Activated naive CD8-positive, alpha-beta T cell treated with anti-CD3 and anti-CD28 coated beads for 36 hours (primary cell): ENCODE measurements around the gene CENATAC. TPM values are rescaled to one million over a fixed set of nuclear protein-coding genes. Genes with fewer than 3 reads are reported as not detected.
"Not testable (repeated sequence)": the region's sequence is repeated elsewhere in the genome, so short reads cannot be mapped to it uniquely, and the experiment has no call there.

Experiments used
- DNase-seq: peaks from one replicate; pipeline ENCODE4 v3.0.0; 2021
- H3K27ac Mint-ChIP-seq: one replicate; pipeline ENCODE4 v1.8.0; 2022; ENCODE audit warnings: mild to moderate bottlenecking, moderate library complexity, mixed read lengths
- H3K27me3 Mint-ChIP-seq: one replicate; pipeline ENCODE4 v1.8.0; 2022; ENCODE audit warnings: mild to moderate bottlenecking, mixed read lengths
- H3K36me3 Mint-ChIP-seq: one replicate; pipeline ENCODE4 v1.8.0; 2021; ENCODE audit warnings: mild to moderate bottlenecking, mixed read lengths
- H3K4me1 Mint-ChIP-seq: one replicate; pipeline ENCODE4 v1.8.0; 2021; ENCODE audit warnings: mixed read lengths
- H3K4me3 Mint-ChIP-seq: one replicate; pipeline ENCODE4 v1.8.0; 2022; ENCODE audit warnings: mild to moderate bottlenecking, moderate library complexity, mixed read lengths
- H3K9me3 Mint-ChIP-seq: one replicate; pipeline ENCODE4 v1.8.0; 2022; ENCODE audit warnings: mixed read lengths
- total RNA-seq, 2 experiments: library from RNA; stranded (reverse); gene quantifications; one replicate each; pipeline ENCODE4 v1.2.3, GENCODE V29; 2021

The CENATAC gene
- total RNA-seq, 2 experiments from 2014 or later, result 24.8 to 28.3 TPM

DNA sequence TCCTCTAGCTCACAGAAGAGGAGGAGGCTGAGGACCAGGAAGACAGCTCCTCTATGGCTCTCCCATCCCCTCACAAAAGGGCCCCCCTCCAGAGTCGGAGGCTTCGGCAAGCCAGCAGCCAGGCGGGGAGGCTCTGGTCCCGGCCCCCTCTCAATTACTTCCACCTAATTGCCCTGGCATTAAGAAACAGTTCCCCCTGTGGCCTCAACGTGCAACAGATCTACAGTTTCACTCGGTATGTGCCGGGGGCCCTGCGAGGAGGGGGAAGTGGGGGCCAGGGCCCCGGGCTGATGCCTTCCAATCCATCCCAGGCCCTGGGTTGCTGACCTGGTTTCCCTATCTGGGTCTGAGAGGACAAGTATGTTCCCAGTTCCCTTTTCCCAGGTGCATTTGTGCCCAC lies 18.5 kb upstream of the CENATAC start:
- H3K36me3 Mint-ChIP-seq, result no peaks in the 10 kb centered on the region

DNA sequence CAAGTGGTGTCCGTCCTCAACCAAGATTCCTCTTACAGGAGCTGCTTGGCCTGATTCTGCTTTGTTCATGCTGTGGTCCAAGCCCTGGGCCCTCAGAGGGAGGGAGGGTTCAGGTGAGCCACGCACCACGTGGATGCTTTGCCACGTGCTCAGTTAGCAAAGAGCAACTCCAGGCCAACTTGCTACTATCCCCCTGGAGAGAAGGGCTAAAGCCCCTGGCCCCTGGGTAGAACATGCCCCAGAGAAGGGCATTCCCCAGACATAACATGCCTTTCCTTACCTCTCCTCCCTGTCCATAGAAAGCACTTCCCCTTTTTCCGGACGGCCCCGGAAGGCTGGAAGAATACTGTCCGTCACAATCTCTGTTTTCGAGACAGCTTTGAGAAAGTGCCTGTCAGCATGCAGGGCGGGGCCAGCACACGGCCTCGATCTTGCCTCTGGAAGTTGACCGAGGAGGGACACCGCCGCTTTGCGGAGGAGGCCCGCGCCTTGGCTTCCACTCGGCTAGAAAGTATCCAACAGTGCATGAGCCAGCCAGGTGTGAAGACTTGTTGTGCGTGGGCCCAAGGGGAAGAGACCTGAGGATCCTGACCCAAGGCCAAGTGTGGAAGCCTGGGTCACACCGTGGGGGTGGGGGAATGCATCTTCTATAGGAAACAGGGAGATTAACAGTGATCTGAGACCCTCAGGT lies 17.6 kb upstream of the CENATAC start:
- Mint-ChIP-seq H3K4me1 (peaks cover 3% of the 10 kb centered on the region), H3K4me3 (no peak overlapping the region), H3K27ac (no peak overlapping the region), H3K27me3 (no peaks in the 10 kb centered on the region), H3K36me3 (no peaks in the 10 kb centered on the region), H3K9me3 (no peaks in the 10 kb centered on the region)
- DNase-seq, result no peak

More for the DNA sequence above, 18.5 kb upstream of the CENATAC start:
- no peaks in the 10 kb centered on the region for H3K27me3 Mint-ChIP-seq
- no peak for DNase-seq
- no peaks in the 10 kb centered on the region for H3K9me3 Mint-ChIP-seq
- H3K4me1 Mint-ChIP-seq, result peaks cover 3% of the 10 kb centered on the region
- no peak overlapping the region for H3K4me3 Mint-ChIP-seq
- no peak overlapping the region for H3K27ac Mint-ChIP-seq

DNA sequence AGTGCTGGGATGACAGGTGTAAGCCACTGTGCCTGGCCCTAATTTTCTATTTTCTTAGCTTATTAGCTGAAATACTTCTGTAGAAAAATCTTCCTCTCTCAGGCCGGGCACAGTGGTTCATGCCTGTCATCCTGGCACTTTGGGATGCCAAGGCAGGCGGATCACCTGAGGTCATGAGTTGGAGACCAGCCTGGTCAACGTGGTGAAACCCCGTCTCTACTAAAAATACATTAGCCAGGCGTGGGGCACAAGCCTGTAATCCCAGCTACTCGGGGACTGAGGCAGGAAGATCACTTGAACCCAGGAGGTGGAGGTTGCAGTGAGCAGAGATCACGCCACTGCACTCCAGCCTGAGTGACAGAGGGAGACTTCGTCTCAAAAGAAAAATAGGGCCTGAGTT lies 13.6 kb upstream of the CENATAC start:
- not testable (repeated sequence) for H3K27ac Mint-ChIP-seq, DNase-seq, H3K9me3 Mint-ChIP-seq

DNA sequence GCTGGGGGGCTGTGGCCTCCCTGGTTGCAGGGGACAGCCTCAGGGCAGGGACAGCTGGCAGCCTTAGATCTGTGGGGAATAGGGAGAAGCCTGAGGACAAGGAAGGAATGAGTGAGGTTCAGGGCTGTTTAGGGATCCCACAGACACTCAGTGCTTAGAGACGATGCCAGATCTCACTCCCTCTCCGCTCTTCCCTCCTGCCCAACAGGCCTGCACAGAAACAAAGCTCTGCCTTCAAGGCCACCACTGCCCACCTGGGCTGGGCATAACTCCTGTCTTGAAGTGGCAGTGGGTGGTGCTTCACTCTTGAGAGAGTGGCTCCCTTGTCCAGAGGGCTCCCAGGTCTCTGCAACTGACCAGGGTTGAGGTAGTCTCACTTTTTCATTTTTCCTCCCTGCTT lies 13.1 kb upstream of the CENATAC start:
- DNase-seq, result no peak
- Mint-ChIP-seq H3K27me3 (no peaks in the 10 kb centered on the region), H3K4me3 (no peak overlapping the region), H3K27ac (no peak overlapping the region), H3K36me3 (no peaks in the 10 kb centered on the region), H3K9me3 (no peaks in the 10 kb centered on the region), H3K4me1 (peaks cover under 1% of the 10 kb centered on the region)

More for the DNA sequence above, 13.6 kb upstream of the CENATAC start:
- not testable (repeated sequence) for H3K27me3 Mint-ChIP-seq, H3K4me1 Mint-ChIP-seq, H3K36me3 Mint-ChIP-seq, H3K4me3 Mint-ChIP-seq

DNA sequence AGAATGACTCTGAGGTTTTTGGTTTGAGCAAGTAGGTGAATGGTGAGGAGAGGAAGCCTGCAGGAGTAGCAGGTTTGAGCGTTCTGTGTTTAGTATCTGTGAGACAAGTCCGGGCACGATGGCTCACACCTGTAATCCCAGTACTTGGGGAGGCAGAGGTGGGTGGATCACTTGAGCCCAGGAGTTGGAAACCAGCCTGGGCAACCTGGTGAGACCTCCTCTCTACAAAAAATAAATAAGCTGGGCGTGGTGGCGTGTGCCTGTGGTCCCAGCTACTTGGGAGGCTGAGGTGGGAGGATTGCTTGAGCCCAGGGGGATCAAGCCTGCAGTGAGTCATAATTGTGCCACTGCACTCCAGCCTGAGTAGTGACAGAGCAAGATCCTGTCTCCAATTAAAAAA lies 9.7 kb upstream of the CENATAC start:
- Mint-ChIP-seq H3K4me1 (no peaks in the 10 kb centered on the region), H3K4me3 (no peak overlapping the region), H3K9me3 (no peaks in the 10 kb centered on the region), H3K36me3 (peaks cover 10% of the 10 kb centered on the region), H3K27ac (no peak overlapping the region), H3K27me3 (no peaks in the 10 kb centered on the region)
- DNase-seq, result no peak

DNA sequence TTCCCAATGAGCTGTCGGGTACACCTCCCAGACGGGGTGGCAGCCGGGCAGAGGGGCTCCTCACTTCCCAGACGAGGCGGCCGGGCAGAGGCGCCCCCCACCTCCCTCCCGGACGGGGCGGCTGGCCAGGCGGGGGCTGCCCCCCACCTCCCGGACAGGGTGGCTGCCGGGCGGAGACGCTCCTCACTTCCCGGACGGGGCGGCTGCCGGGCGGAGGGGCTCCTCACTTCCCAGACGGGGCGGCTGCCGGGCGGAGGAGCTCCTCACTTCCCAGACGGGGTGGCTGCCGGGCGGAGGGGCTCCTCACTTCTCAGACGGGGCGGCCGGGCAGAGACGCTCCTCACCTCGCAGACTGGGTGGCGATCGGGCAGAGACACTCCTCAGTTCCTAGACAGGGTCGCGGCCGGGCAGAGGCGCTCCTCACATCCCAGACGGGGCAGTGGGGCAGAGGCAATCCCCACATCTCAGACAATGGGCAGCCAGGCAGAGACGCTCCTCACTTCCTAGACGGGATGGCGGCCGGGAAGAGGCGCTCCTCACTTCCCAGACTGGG lies 6.4 kb upstream of the CENATAC start:
- not testable (repeated sequence) for H3K4me1 Mint-ChIP-seq, H3K9me3 Mint-ChIP-seq, H3K4me3 Mint-ChIP-seq, DNase-seq, H3K27ac Mint-ChIP-seq, H3K27me3 Mint-ChIP-seq
- H3K36me3 Mint-ChIP-seq, result peaks cover 22% of the 10 kb centered on the region

DNA sequence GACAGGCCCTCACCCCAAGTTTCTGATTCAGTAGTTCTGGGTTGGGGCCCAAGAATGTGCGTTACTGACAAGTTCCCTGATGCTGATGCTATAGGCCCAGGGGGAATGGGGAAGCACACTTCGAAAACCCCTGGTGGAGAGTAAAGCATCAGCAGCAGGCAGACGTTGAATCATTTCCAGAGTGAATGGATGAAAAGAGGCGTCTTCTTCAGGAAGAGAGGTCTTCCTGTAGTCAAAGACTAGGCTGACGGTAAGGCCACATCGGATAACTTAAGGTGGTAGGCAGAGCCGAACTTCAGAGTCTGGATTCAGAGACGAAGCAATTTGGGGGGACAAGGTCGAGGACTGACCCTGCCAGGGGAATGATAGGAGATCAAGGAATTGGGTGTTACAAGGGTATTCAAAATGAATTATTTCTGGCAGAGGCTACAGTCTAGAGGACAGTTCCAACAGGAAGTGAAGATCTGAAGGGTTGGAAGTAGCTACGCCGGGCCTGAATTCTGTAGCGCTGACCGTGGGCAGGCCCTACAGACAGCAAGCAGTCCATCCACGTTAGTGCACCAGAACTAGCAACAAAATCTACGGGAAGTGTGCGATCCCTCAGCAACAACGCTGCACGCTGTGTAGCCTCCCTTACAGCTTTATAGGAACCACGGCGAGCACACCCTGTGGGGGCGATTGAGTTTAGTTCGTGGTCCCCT lies 862 bp upstream of the CENATAC start:
- Mint-ChIP-seq H3K27ac (peak overlapping the region; percentile 99), H3K36me3 (peaks cover 37% of the 10 kb centered on the region), H3K4me3 (peak overlapping the region; percentile 100), H3K4me1 (peaks cover 20% of the 10 kb centered on the region), H3K27me3 (no peaks in the 10 kb centered on the region), H3K9me3 (no peaks in the 10 kb centered on the region)
- DNase-seq, result peak; percentile 42

DNA sequence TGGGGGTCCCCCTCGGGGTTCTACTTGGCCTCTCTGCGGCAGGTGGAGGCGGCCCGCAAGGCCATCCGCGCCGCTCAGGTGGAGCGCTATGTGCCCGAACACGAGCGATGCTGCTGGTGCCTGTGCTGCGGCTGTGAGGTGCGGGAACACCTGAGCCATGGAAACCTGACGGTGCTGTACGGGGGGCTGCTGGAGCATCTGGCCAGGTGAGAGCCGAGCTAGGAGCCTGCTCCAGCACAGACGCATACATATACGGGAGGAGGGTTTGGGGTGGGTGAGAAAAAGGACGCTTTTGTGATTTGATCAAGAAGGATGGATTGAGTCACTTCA lies 415 bp downstream of the CENATAC start:
- peaks cover 23% of the 10 kb centered on the region for H3K4me1 Mint-ChIP-seq
- H3K9me3 Mint-ChIP-seq, result no peaks in the 10 kb centered on the region
- peaks cover 41% of the 10 kb centered on the region for H3K36me3 Mint-ChIP-seq
- H3K4me3 Mint-ChIP-seq, result peak overlapping the region; percentile 100
- no peaks in the 10 kb centered on the region for H3K27me3 Mint-ChIP-seq
- DNase-seq, result no peak
- H3K27ac Mint-ChIP-seq, result peak overlapping the region; percentile 99

DNA sequence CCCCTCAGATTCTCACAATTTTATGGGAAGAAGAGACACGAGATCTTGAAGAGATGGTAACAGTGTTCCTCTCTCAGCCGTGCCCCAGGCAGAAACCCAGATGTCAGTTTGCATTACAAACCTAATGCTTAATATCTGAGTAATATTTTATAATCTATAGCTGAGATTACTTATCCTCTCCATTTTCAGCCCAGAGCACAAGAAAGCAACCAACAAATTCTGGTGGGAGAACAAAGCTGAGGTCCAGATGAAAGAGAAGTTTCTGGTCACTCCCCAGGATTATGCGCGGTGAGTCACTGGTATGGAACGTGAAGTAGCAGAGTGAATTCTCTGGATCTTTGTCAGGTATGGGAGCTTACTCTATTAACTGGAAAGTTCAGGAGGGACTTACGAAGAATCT lies 884 bp downstream of the CENATAC start:
- H3K27ac Mint-ChIP-seq, result peak overlapping the region; percentile 99
- peaks cover 42% of the 10 kb centered on the region for H3K36me3 Mint-ChIP-seq
- no peaks in the 10 kb centered on the region for H3K27me3 Mint-ChIP-seq
- H3K9me3 Mint-ChIP-seq, result no peaks in the 10 kb centered on the region
- H3K4me1 Mint-ChIP-seq, result peaks cover 23% of the 10 kb centered on the region
- H3K4me3 Mint-ChIP-seq, result peak overlapping the region; percentile 100
- DNase-seq, result no peak

DNA sequence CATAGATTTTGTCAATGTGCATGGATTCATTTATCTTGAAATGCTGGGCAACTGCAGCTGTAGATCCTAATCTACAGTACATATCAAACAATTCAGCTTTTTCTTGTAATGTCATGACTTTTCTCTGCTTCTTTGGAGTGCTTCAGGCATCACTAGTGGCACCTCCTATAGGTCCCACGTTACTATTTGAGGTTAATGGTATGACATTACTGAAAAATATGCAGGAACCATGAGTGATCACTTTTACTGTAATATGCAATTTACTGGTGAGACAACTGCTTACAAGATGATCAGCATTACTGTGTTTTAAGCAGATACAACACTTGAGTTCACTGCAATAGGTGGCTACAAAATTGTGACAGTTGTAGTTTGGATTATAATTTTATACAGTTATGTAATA lies 3.0 kb downstream of the CENATAC start:
- peaks cover 26% of the 10 kb centered on the region for H3K4me1 Mint-ChIP-seq
- H3K27ac Mint-ChIP-seq, result peak overlapping the region; percentile 46
- DNase-seq, result no peak
- peaks cover 42% of the 10 kb centered on the region for H3K36me3 Mint-ChIP-seq
- no peaks in the 10 kb centered on the region for H3K27me3 Mint-ChIP-seq
- H3K4me3 Mint-ChIP-seq, result no peak overlapping the region
- no peaks in the 10 kb centered on the region for H3K9me3 Mint-ChIP-seq

DNA sequence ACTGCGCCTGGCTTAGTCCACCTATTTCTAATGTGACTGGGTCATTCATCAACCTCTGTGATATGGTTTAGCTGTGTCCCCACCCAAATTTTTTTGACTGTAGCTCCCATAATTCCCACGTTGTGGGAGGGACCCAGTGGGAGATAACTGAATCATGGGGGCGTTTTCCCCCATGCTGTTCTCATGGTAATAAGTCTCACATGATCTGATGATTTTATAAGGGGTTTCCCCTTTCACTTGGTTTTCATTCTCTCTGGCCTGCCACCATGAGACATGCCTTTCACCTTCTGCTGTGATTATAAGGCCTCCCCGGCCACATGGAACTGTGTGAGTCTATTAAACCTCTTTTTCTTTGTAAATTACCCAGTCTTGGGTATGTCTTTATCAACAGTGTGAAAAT lies 8.7 kb downstream of the CENATAC start:
- DNase-seq, result no peak
- Mint-ChIP-seq H3K36me3 (peaks cover 22% of the 10 kb centered on the region), H3K27me3 (no peaks in the 10 kb centered on the region), H3K4me1 (peaks cover 17% of the 10 kb centered on the region), H3K4me3 (no peak overlapping the region), H3K27ac (no peak overlapping the region), H3K9me3 (no peaks in the 10 kb centered on the region)

DNA sequence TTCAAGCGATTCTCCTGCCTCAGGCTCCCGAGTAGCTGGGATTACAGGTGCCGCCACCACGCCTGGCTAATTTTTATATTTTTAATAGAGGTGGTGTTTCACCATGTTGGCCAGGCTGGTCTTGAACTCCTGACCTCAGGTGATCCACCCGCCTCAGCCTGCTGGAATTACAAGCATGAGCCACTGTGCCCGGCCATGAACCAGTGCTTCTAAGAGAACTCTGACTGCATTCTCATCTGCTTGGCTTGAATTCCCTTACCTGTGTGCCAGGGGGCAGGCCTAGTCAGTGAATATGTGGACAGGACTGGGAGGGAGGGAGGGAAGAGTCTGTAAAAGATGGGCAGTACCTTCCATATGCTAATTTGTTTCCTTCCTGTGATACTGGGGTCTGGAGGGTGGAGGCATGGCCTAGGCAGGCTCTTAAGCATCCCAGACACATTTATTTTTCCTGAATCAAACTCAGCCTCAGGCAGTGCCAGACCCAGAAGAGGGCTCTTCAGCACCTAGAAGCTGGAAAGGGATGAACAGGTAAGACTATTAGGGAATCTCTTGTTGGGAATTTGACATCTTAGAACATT lies 13.6 kb downstream of the CENATAC start:
- H3K27me3 Mint-ChIP-seq, result no peaks in the 10 kb centered on the region
- peaks cover 34% of the 10 kb centered on the region for H3K4me1 Mint-ChIP-seq
- no peak overlapping the region for H3K4me3 Mint-ChIP-seq

DNA sequence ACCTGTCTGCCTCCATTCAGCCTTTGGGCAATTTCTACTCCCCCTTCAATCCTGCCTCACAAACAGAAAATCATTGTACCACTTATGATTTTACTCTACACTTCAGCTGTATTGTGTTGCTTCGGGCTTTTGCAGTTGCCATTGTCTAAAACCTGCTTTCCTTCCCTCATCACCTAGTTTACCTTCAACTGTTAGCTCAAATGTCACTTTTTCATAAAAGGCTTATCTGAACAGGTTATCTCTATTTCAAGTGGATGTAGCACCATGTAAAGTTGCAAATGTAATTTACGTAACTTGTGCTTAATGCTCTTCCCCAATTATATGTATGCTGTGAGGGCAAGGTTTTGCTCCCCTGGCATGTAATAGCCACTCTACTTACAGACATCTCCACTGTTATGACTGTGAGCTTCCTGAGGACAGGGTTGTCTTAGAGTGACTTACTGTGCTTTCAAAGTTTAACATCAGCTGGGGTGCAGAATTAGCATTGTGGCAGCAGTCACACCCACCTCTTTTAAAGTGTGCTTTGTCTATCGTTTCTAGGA lies 14.8 kb downstream of the CENATAC start:
- H3K9me3 Mint-ChIP-seq, result no peaks in the 10 kb centered on the region
- no peaks in the 10 kb centered on the region for H3K27me3 Mint-ChIP-seq
- peaks cover 53% of the 10 kb centered on the region for H3K36me3 Mint-ChIP-seq
- DNase-seq, result no peak
- H3K27ac Mint-ChIP-seq, result no peak overlapping the region
- peaks cover 33% of the 10 kb centered on the region for H3K4me1 Mint-ChIP-seq
- no peak overlapping the region for H3K4me3 Mint-ChIP-seq

More for the DNA sequence above, 13.6 kb downstream of the CENATAC start:
- H3K36me3 Mint-ChIP-seq, result peaks cover 44% of the 10 kb centered on the region
- no peaks in the 10 kb centered on the region for H3K9me3 Mint-ChIP-seq
- DNase-seq, result no peak
- H3K27ac Mint-ChIP-seq, result peak overlapping the region; percentile 51

DNA sequence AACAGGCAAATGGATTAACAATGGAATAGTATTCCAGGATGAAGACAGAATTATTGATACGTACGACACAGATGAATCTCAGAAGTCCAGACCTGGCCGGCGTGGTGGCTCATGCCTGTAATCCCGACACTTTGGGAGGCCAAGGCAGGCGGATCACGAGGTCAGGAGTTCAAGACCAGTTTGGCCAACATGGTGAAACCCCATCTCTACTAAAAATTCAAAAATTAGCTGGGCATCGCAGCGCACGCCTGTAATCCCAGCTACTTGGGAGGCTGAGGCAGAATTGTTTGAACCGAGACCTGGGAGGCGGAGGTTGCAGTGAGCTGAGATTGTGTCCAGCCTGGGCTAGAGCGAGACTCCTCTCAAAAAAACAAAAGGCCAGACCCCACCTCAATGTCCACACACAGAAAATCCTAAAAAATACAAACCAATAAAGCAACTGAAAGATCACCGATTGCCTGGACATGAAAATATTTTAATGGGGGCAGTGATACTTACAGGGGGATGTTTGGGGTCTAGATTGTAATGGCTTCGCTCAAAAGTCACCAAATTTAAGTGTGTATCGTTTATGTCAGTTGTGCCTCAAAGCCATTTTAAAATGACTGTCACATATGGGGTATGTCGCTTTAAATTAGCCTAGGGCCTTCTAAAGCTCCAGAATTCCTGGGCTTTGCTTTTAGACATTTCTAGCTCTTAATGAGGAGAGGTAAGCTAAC lies 16.4 kb downstream of the CENATAC start:
- peaks cover 61% of the 10 kb centered on the region for H3K36me3 Mint-ChIP-seq
- H3K4me1 Mint-ChIP-seq, result peaks cover 33% of the 10 kb centered on the region
- H3K9me3 Mint-ChIP-seq, result no peaks in the 10 kb centered on the region
- H3K27ac Mint-ChIP-seq, result peak overlapping the region; percentile 74
- H3K27me3 Mint-ChIP-seq, result no peaks in the 10 kb centered on the region
- no peak overlapping the region for H3K4me3 Mint-ChIP-seq
- no peak for DNase-seq
